ENCODE measurements around the gene PPP1R1A.

DNA sequence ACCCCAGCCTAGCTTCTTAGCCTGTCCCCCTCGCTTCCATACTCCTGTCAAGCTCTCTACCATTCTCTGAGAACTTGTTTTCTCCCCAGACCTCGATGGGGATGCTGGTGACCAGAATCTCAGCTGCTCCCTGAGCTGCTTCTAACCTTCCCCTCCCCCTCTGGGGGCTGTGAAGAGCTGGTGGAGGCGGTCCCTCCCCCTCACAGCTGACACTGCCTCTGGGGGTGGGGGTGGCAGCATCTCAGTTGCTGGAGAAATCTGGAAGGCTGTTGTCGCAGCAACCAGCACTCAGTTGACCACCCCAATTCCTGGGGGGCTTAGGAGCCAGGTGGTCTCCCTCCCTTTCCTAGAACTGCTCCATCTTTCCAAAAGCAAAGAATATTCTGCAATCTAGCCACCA is 4.7 kb downstream of the PPP1R1A start:
- TF ChIP-seq, protein P1, sequence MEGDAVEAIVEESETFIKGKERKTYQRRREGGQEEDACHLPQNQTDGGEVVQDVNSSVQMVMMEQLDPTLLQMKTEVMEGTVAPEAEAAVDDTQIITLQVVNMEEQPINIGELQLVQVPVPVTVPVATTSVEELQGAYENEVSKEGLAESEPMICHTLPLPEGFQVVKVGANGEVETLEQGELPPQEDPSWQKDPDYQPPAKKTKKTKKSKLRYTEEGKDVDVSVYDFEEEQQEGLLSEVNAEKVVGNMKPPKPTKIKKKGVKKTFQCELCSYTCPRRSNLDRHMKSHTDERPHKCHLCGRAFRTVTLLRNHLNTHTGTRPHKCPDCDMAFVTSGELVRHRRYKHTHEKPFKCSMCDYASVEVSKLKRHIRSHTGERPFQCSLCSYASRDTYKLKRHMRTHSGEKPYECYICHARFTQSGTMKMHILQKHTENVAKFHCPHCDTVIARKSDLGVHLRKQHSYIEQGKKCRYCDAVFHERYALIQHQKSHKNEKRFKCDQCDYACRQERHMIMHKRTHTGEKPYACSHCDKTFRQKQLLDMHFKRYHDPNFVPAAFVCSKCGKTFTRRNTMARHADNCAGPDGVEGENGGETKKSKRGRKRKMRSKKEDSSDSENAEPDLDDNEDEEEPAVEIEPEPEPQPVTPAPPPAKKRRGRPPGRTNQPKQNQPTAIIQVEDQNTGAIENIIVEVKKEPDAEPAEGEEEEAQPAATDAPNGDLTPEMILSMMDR (IDR thresholded peaks at IDR 0.05): no peak
- TF ChIP-seq POLR2A (IDR thresholded peaks at IDR 0.05): no peak
